ENCODE measurements around the gene ULBP3. TPM values are rescaled to one million over a fixed set of nuclear protein-coding genes. Genes with fewer than 3 reads are reported as not detected.

Gene ULBP3
- total and polyA plus RNA-seq, 2 of the 13 experiments (the other 11 are each of a cell fraction or from before 2014, with no cell fraction given): 0.42 to 0.48 TPM

- WGBS (ENCODE audit: low lambda C conversion rate): 0% methylated on average over 4 of the region's 4 CpGs
- CTCF ChIA-PET (ENCODE audit: low intra/inter-chr PET ratio, low total read pairs): interaction anchor here (2.5 kb wide), 1 partner anchor 316 kb away, joined by 18 read pairs; no protein-coding TSS in a partner anchor
- Histone ChIP-seq H3K9me3 (ENCODE audit: low read length) (no peaks in the 10 kb centered on the region), H3K27ac (ENCODE audit: extremely low read length, insufficient read depth, low read length) (no peak overlapping the region), H3K27me3 (ENCODE audit: control insufficient read depth in 1 of 2, insufficient read depth in 2 of 2, low read length in 2 of 2) (peaks cover 0 to 9% of the 10 kb centered on the region in 2 experiments; a peak in 1 of 5 replicates), H3K4me3 (replicated peaks in 1 of 3; ENCODE audit: insufficient read depth in 1 of 3, low read depth in 2 of 3, low read length in 3 of 3) (no peak overlapping the region), H3K79me2 (ENCODE audit: insufficient read depth, low read length) (no peaks in the 10 kb centered on the region), H4K20me1 (ENCODE audit: insufficient read depth, low read length) (no peaks in the 10 kb centered on the region), H3K36me3 (replicated peaks in 1 of 2; ENCODE audit: control insufficient read depth in 1 of 2, insufficient read depth in 2 of 2, low read length in 2 of 2) (no peaks in the 10 kb centered on the region), H3K4me1 (ENCODE audit: insufficient read depth, low read length) (no peaks in the 10 kb centered on the region), H2AFZ (ENCODE audit: low read length) (no peak overlapping the region), H3K9ac (ENCODE audit: insufficient read depth, low read depth, low read length) (no peak overlapping the region), H3K4me2 (ENCODE audit: low read depth, low read length) (no peak overlapping the region)
- no peak for DNase-seq (ENCODE audit: low spot score)
- in situ Hi-C loops (cut with HindIII; ENCODE audit: extremely low pct_ligation_motif_present, low pct_unique_long_range_greater_than_20kb): loop anchor here (5.0 to 10.0 kb wide), 2 partner anchors 258 to 735 kb away; no protein-coding TSS in a partner anchor
- BruUV-seq (replicated peaks): no TSS peak
- intact Hi-C loops (cut with micrococcal nuclease; ENCODE audit: unreplicated experiment): loop anchor here (1.0 kb wide), 3 partner anchors 256 to 736 kb away; no protein-coding TSS in a partner anchor
- POLR2A ChIA-PET: no interaction called here
- FAIRE-seq: no peak
- no peak for ATAC-seq
- peak; percentile 60; the same call in 1 of the 2 replicates for TF ChIP-seq THAP11 (CRISPR knock-in tag; IDR thresholded peaks at IDR 0.05)
- TF ChIP-seq ZNF292 (CRISPR knock-in tag; IDR thresholded peaks at IDR 0.05; ENCODE audit: borderline replicate concordance, low read depth): no peak
- TF ChIP-seq ZNF143 (CRISPR knock-in tag; IDR thresholded peaks at IDR 0.05): peak; percentile 55; the same call in 1 of the 2 replicates
- TF ChIP-seq FOSL1 (CRISPR knock-in tag; IDR thresholded peaks at IDR 0.05; ENCODE audit: borderline replicate concordance): no peak
- no peak for TF ChIP-seq AGO2 (optimal IDR thresholded peaks at IDR 0.05; ENCODE audit: low read depth, low read length)
Observed at GRCh38 chr6:150079604-150080003, 10.7 kb upstream of the ULBP3 start.

GRCh38 chr6:150078788-150079187 is 9.9 kb upstream of the ULBP3 start:
- WGBS (ENCODE audit: low lambda C conversion rate): 1% methylated on average over 2 of the region's 2 CpGs
- Histone ChIP-seq H3K27ac (ENCODE audit: extremely low read length, insufficient read depth, low read length) (no peak overlapping the region), H3K4me3 (replicated peaks in 1 of 3; ENCODE audit: insufficient read depth in 1 of 3, low read depth in 2 of 3, low read length in 3 of 3) (no peak overlapping the region), H2AFZ (ENCODE audit: low read length) (no peak overlapping the region), H3K27me3 (ENCODE audit: control insufficient read depth in 1 of 2, insufficient read depth in 2 of 2, low read length in 2 of 2) (peaks cover 0 to 3% of the 10 kb centered on the region in 2 experiments; a peak in 1 of 5 replicates), H4K20me1 (ENCODE audit: insufficient read depth, low read length) (no peaks in the 10 kb centered on the region), H3K4me1 (ENCODE audit: insufficient read depth, low read length) (no peaks in the 10 kb centered on the region), H3K36me3 (replicated peaks in 1 of 2; ENCODE audit: control insufficient read depth in 1 of 2, insufficient read depth in 2 of 2, low read length in 2 of 2) (no peaks in the 10 kb centered on the region), H3K4me2 (ENCODE audit: low read depth, low read length) (no peak overlapping the region), H3K9ac (ENCODE audit: insufficient read depth, low read depth, low read length) (no peak overlapping the region), H3K79me2 (ENCODE audit: insufficient read depth, low read length) (no peaks in the 10 kb centered on the region), H3K9me3 (ENCODE audit: low read length) (no peaks in the 10 kb centered on the region)
- FAIRE-seq (no peak), DNase-seq (ENCODE audit: low spot score) (no peak), ATAC-seq (no peak)
- ChIA-PET POLR2A (no interaction called here), CTCF (ENCODE audit: low intra/inter-chr PET ratio, low total read pairs) (no interaction called here)
- BruUV-seq (replicated peaks): no TSS peak
- in situ Hi-C loops (cut with HindIII; ENCODE audit: extremely low pct_ligation_motif_present, low pct_unique_long_range_greater_than_20kb): no loop called here
- intact Hi-C loops (cut with micrococcal nuclease; ENCODE audit: unreplicated experiment): no loop called here
- TF ChIP-seq SP140L (CRISPR knock-in tag; IDR thresholded peaks at IDR 0.05; ENCODE audit: borderline replicate concordance) (no peak), ZNF350 (CRISPR knock-in tag; IDR thresholded peaks at IDR 0.05; ENCODE audit: borderline replicate concordance, low read depth) (no peak), RFXAP (CRISPR knock-in tag; IDR thresholded peaks at IDR 0.05; ENCODE audit: borderline replicate concordance) (no peak), MLLT10 (CRISPR knock-in tag; IDR thresholded peaks at IDR 0.05) (no peak), FOXP1 (IDR thresholded peaks at IDR 0.05) (no peak), FOXP1 (CRISPR knock-in tag; IDR thresholded peaks at IDR 0.05) (no peak), WIZ (CRISPR knock-in tag; IDR thresholded peaks at IDR 0.05) (no peak), ZBTB39 (CRISPR knock-in tag; IDR thresholded peaks at IDR 0.05) (no peak), MYC (CRISPR knock-in tag; IDR thresholded peaks at IDR 0.05; ENCODE audit: borderline replicate concordance) (no peak), RFXANK (CRISPR knock-in tag; IDR thresholded peaks at IDR 0.05) (no peak), GPBP1L1 (CRISPR knock-in tag; IDR thresholded peaks at IDR 0.05) (no peak), HIVEP1 (CRISPR knock-in tag; IDR thresholded peaks at IDR 0.05) (no peak)
